ENCODE data around the gene CCDC85C. TPM values are rescaled to one million over a fixed set of nuclear protein-coding genes. Genes with fewer than 3 reads are reported as not detected.
A peak's percentile ranks its signal among the peaks of the same experiment; 100 is the strongest.

CCDC85C gene
- total RNA-seq, 1 donor from 2014 or later, result 53.1 TPM

GRCh38 chr14:99513183-99513694, 90.8 kb downstream of the CCDC85C start:
- DNase-seq (ENCODE audit: missing footprints) (no peak), ATAC-seq (no peak)
- intact Hi-C loops (cut with DNase I), result no loop called here

DNA sequence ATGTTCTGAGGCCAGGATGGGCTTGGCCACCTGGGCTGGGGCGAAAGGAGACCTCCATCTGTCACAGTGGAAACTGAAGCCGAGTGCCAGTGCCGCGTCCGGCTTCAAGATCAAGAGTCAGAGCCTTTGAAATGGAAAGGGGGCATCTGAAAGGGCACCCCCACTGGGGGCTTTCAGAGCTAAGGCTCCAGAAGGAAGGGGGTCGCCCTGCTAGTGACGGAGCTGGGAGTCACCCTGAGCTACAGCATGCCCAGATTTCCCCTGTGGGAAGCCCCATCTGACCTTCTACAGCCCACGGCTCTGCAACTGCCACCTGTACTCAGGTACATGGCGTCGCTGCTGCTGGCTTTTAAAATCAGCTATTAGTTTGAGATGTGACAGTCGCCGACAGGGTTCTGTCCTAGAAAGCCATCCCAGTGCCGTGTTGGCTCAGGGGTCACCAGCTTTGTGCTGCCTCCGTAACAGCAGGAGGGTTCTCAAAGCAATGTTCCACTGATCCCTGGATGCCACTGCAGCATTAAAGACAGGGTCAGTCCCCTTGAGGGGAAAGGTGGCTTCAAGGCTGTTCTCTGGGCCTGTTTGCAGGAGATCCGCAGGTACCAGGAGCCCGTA, 91.3 kb downstream of the CCDC85C start:
- DNase-seq (ENCODE audit: missing footprints) (no peak), ATAC-seq (no peak)
- intact Hi-C loops (cut with DNase I), result no loop called here

DNA sequence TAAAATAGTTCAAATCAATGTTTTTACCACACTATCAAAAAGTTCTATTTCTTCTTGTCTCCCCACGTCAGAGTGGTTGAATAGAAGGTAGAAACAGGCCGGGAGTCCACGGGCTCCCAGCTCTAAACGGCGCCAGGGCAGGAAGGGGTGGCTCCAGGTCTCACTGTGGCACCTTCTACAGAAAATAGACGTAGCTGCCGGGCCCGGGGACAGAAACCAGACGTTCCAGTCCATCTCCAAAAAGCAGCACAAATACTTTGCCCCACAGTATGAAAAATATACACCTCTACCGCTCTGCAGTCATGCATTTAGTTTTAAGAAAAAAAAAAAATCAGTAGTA, 91.9 kb downstream of the CCDC85C start:
- ATAC-seq, result no peak
- intact Hi-C loops (cut with DNase I), result no loop called here
- no peak for DNase-seq (ENCODE audit: missing footprints)

GRCh38 chr14:99511421-99512109, 92.4 kb downstream of the CCDC85C start:
- DNase-seq (ENCODE audit: missing footprints) (peak; percentile 59), ATAC-seq (peak; percentile 76)
- intact Hi-C loops (cut with DNase I), result no loop called here

DNA sequence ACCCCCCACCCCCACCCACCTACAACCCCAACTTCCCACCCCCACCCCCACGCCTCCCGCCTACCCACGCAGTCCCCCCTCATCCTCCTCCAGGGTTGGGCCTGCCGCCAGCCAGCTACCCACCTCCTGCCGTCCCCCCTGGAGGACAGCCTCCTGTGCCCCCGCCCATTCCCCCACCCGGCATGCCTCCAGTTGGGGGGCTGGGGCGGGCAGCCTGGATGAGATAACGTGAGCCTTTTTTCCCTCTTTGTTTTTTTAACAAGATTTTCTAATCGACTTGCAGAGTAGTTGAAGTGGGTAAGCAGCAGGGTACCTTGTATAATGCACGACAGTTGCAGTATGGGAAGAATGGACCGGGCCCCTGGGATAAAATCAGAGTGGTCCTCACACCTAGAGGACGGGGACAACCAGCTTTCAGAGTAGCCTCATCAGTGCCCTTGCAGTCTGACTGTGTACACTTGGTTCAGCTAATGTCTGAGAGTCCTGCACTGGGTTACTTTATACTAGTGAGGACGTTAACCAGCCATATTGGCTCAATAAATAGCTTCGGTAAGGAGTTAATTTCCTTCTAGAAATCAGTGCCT, 93.4 kb downstream of the CCDC85C start:
- ATAC-seq, result no peak
- intact Hi-C loops (cut with DNase I), result no loop called here
- no peak for DNase-seq (ENCODE audit: missing footprints)

GRCh38 chr14:99509871-99510555, 94.0 kb downstream of the CCDC85C start:
- DNase-seq (ENCODE audit: missing footprints) (no peak), ATAC-seq (no peak)
- intact Hi-C loops (cut with DNase I), result no loop called here

DNA sequence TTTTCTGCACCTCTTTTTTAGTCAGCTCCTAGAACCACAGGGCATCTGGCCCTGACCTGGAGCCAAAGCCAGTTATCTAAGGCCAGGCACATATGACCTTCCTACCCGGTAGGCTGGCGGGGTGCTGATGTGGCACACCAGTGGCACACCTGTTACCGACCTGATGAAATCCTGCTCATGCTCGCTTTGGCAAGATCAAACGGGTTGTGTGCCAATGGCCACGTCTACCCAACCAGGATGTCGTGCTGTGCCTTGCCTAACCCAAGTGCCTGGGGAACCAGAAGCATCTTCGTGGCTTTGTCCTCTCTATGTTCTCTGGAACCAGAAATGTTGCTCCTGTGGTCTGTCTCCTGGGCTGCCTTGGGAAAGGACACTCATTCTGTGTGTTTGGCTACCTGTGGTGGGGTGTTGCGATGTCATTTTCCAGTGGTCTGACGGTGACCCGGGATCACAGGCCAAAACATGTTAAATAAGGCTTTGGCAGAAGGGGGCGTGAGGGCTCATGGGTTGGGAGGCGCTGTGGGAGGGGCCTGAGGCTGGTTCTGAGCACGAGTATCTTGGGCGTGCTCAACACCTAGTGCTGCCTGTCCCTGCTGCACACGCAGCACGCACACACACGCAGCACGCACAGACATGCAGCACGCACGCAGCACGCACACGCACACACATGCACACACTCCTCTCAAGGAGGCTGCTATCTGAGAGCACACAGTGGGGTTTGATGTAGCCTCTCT, 94.9 kb downstream of the CCDC85C start:
- no peak for ATAC-seq
- DNase-seq (ENCODE audit: missing footprints), result no peak
- intact Hi-C loops (cut with DNase I), result no loop called here

DNA sequence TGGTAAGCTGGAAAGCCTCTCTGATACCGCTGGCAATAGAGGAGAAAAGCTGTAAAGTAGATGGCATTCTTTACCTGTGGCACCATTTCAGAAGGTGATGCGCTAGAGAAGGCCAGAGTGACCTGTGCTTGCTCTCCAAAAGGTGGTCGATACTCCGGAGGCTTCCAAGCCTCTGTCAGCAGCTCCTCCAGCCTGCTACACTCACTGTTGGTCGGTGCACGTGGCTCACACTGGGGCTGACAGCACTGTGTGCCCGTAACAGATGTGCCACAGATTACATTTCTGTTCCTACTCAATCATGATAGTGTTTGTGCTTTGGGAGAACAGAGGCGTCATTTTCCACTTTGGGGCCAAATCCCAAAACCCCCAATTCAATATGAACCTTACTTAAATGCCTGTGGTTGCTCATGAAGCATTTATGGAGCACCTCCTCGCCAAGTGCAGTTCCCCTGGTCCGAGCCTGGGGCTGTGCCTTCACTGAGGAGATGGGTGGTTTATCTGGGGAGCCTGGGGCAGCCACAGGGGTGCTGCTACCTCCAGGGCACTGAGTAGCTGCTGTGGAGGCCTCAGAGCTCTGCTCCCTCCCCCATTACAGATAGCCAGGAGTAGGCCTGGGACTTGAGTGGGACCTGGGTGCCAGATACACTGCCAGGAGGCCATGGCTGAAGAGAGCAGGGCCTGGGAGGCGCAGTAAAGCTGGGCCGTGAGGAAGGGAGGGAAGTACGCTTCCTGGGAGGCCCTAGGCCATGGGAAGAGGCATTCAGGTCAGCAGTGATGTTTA, 96.0 kb downstream of the CCDC85C start:
- DNase-seq (ENCODE audit: missing footprints) (no peak), ATAC-seq (no peak)
- intact Hi-C loops (cut with DNase I), result no loop called here

GRCh38 chr14:99506276-99506675, 97.7 kb downstream of the CCDC85C start:
- no peak for DNase-seq (ENCODE audit: missing footprints)
- intact Hi-C loops (cut with DNase I), result no loop called here
- no peak for ATAC-seq

DNA sequence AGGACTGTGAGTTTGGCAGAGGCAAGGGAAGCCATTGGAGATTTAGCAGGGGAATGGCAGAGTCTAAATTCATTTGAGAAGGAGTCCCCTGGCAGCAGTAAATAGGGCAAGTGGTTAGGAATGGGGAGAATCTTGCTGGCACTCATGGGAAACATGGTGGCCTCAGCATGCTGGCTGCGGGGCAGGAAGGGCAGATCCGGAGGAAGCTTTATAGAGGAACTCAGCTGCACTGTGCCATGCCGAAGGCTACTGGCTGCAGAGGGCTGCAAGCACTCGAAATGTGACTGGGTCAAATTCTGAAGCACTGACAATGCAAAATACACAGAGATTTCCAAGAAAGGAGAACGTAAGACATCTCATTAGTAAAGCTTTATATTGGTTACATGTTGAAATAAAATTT, 98.9 kb downstream of the CCDC85C start:
- ATAC-seq (no peak), DNase-seq (ENCODE audit: missing footprints) (no peak)
- intact Hi-C loops (cut with DNase I), result no loop called here

GRCh38 chr14:99503848-99504453, 100.1 kb downstream of the CCDC85C start:
- ATAC-seq (no peak), DNase-seq (ENCODE audit: missing footprints) (no peak)

GRCh38 chr14:99502989-99503421, 101.0 kb downstream of the CCDC85C start:
- intact Hi-C loops (cut with DNase I), result no loop called here
- ATAC-seq, result no peak

More at GRCh38 chr14:99503848-99504453, 100.1 kb downstream of the CCDC85C start:
- intact Hi-C loops (cut with DNase I), result no loop called here

GRCh38 chr14:99497894-99498293, 106.1 kb downstream of the CCDC85C start:
- intact Hi-C loops (cut with DNase I), result no loop called here
- no peak for DNase-seq (ENCODE audit: missing footprints)
- no peak for ATAC-seq

More at GRCh38 chr14:99502989-99503421, 101.0 kb downstream of the CCDC85C start:
- DNase-seq (ENCODE audit: missing footprints), result no peak

GRCh38 chr14:99497341-99497740, 106.7 kb downstream of the CCDC85C start:
- ATAC-seq (no peak), DNase-seq (ENCODE audit: missing footprints) (no peak)
- intact Hi-C loops (cut with DNase I), result no loop called here

DNA sequence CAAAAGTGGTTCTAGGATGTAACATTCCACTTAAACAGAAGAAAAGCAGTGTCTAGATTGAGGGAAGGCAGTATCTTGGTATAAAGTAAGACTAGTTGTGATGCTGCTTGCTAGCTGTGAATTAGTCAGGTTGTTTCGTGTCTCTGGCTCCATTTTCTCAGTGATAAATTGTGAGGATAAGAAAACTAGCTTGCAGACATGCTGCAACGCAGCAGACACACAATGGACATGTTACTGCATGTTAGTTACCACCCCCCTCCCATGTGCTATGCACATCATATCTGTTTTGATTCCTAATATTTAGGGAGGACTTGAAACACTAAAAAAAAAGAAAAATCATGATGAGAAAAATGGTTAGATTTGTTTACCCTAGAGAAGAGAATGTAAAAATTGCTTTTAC, 119.9 kb downstream of the CCDC85C start:
- ATAC-seq (no peak), DNase-seq (ENCODE audit: missing footprints) (no peak)
- intact Hi-C loops (cut with DNase I), result no loop called here

DNA sequence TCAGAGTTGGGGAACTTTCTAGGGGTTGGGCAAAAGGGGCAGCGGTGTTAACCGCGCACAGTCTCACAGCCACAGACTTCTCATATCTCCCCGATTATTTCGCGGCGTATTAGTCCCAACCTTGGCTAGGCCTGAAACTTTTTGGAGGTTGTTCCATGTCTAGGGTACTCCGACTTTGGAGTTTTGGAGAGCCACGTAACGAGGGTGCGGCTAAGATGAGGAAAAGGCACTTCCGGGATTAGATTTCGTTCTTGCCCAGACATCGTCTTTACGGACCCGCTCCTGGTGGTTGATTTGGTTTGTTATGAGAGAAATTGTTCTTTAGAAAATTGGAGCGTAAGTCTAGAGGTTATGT, 122.3 kb downstream of the CCDC85C start:
- DNase-seq (ENCODE audit: missing footprints), result no peak
- ATAC-seq, result no peak
- intact Hi-C loops (cut with DNase I), result no loop called here

DNA sequence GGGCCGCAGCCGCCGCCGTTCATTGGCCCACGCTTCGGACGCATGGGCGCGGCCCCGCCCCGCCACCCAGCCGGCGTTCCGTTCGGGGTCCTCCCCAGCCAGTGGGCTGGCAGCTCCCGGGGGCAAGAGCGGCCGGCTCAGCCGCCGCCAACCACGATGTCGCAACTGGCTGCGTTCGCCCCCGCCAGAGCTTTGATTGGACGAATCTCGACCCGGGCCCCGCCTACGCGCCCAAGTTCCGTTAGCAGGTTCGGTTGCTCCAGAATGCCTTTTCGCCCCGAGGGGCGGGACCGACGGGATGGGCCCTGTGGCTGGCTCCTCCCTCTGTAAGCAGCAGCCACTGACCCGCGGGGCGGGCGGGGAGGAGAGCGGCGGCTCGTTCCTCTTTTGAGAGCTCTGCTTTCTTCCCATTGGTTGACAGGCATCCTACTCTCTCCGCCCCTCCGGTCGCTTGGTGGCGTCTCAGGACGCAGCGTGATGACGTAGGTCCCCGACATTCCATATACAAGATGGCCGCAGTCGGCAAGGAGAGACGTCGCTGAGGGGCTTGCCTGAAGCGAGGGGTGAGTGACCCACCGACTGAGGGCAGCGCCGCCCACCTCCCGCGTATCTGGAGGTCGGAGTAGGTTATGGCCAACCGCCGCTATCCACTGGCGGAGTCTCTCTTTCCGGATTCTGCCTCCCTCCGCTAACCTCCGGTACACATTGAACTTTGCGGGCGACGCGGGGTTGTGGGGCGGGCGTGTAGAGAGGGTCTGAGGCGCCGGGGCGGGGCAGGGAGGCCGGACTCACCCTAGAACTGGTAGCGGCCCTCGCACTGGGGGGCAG, 122.9 kb downstream of the CCDC85C start, which contains the start of gene CCNK:
Gene CCNK (plus strand): TSS at position 493 of the 828 bp plus-strand sequence. CDS start 11,269 bp downstream, outside the sequence.
- intact Hi-C loops (cut with DNase I), result no loop called here
- ATAC-seq (peak; percentile 97), DNase-seq (ENCODE audit: missing footprints) (peak; percentile 100)

All from Right ventricle myocardium inferior (tissue), 1 donor.